Renal cortical epithelial cell (primary cell): ENCODE measurements around the gene S100A10. TPM values are rescaled to one million over a fixed set of nuclear protein-coding genes. Genes with fewer than 3 reads are reported as not detected.

Source experiments
- DNase-seq: peaks from one replicate; pipeline ENCODE4 v3.0.0-alpha.2; 2011; ENCODE audit warnings: low read depth
- total RNA-seq: library from RNA; depleted of rRNA; stranded (reverse); fragments of >200 nt; gene quantifications from 2 replicates; pipeline ENCODE4 v1.2.3, GENCODE V29; 2014

Gene S100A10
- total RNA-seq, 1 donor from 2014 or later = 221 TPM

DNA sequence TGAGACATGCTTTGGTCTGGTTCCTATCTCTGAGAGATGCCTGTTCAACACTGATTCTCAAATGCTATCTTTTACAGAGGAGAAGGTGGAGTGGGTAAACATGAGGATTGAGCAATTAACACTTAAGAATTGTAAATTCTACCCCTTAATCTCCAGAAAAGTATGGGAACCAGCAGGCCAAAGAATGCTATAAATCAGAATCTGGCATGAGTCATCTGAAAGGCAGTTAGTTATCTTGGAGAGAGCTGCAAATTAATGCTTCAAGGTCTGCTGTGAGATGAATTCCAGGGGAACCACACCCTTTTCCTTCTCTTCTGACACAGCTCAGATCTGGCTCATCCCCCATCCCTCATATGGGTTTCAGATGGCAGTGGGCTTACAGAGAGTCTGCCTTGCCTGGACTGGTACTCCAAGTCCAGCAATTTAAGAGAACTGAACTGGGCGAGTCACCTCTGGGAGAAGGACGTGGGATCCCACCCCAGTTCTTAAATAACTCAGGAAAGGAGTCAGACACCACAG, 5.2 kb downstream of the S100A10 start:
- DNase-seq = peak; percentile 96

DNA sequence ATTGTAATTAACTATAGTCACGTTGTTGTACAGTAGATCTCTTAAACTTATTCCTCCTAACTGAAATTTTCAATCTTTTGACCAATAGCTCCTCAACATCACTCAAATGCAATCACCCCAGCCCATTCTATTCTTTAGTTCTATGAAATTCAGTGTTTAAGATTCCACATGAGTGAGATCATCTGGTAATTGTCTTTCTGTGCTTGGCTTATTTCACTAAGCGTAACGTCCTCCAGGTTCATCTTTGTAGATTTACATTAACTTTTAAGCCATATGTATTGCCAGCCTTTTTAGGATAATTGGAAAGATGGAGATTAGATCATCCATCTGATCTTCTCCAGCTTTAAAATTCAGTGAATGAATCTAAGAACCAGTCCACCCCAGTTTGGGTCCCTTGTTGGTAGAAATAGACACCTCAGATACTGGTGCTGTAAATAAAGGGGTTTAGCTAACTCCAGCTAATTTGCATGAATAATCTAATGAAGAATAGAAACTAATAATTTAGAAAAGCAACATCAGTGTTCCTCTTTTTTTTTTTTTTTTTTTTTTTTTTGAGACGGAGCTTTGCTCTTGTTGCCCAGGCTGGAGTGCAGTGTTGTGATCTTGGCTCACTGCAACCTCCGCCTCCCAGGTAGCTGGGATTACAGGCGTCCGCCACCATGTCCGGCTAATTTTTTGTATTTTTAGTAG, 7.0 kb downstream of the S100A10 start:
- DNase-seq = peak; percentile 33

DNA sequence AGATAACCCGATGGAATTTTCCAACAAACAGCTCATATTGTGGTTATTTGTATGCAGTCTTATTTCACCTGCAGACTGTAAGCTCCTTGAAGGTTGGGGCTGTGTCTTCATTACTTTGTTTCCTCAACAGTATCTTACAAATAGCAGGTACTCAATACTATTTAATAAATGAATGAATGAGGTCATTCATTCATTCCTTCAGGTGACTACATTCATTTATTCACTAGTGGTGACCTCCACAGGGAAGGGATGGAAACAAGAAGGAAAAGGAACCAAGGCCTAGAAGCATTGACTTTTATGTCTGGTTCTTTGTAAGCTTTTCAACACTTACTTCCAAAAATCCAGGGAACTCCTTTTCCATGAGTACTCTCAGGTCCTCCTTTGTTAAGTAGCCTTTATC, 7.9 kb downstream of the S100A10 start:
- no peak for DNase-seq

DNA sequence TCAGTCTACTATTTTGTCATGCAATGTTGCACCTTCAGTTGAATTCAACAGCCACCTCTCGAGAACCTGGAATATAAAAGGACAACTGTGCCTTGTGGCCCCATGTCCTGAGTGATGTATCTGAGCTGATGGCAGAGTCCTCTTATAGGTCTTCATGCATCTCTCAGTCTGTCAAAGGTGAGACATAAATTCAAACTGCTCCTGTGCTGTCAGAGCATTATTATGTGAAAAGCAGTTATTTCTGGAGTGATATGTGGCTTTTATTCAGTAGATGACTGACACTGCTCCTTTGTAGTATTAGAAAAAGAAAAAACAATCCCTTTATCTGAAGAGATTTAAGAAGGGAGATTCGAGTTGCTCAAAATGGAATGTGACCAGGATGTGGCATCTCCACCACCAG, 8.4 kb downstream of the S100A10 start:
- DNase-seq = no peak

- DNase-seq = no peak
Observed at GRCh38 chr1:151984313-151984956, 9.2 kb downstream of the S100A10 start.

DNA sequence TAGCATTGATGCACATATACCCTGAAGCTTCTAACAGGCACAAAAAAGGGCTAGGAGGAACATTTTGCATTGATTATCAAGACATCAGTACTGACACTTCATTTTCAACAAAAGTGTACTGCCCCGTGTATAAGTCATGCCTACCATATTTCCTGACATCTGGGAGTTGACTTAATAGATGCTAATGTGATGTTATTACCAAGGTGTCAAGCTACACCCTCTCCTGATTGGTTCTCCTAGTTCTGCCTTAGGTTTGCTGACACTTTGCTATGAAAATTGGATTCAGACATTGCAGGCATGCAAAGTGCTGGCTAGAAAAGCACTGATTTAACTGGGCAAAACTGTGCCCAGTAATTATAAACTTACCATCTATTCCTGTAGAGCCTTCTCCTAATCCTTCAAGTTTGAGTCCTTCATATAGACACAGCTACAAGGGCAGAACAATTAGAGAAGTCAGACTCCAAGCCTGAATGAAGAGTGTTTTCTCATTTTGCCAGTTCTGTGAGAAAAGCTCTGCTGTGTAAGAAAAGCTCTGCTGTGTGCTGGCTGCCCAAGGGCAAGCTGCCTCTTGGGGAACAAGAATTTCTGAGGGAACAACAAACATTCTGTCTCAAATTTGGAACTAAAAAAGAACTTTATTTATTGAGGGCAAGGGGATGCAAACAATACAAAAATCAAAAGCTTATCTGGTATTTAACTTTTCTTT, 11.2 kb downstream of the S100A10 start:
- DNase-seq = no peak

DNA sequence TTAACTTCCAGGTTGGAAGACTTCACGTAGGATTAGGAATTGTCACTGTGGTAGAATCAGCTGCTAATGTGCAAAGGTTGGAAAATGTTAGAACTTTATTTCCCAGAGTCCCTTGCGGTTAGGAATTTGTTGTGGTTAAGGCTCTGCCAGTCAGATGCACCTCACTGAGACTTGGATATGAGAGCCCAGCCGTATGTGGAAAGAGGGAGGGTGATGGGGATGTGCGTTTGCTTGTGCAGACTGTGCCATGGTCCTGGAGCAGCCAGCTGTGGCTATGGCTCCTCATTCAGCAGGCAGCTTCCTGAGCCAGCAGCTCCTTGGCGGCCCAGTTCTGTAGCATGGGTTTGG, 12.5 kb downstream of the S100A10 start:
- DNase-seq = peak; percentile 89

DNA sequence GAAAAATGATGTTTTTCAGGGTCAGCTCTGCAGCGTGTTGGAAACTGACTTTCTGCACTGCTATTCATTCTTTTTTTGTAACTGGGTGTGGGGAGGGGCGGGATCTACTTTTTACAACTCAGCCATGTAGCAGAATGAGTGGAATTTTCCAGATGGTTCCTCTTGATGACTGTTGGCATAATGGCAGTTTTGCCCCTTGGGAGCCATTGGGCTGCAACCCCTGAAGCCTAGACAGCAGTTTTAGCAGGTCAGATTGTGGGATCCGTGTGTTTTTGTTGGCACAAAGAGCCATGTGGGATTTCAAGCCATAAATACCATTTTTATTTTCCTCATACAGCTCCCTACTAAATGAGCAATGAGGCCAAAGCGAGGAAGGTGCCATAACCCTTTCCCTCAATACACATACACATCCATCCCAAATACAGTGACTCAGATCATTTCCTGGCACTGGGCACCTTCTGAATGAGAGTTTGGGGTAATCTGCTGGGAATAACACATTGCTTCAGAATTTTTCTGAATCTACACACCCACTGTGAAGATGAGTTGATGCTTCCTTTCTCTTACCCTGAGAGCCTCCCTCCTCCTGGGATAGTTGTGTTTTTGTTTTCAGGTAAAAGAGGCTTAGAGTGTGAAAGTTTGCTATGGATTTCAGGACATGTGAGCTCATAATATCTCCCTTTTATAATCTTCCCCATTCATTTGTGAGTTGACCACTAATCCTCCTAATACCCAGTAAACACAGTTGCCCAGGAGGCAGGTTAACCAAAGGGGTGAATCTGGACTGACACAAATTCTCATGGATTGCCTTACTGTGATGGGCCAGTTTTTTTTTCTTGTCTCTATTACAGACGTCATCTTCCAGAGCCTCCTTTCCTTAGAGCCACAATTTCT, 13.1 kb downstream of the S100A10 start:
- DNase-seq = peak; percentile 74

GRCh38 chr1:151978922-151979321, 14.7 kb downstream of the S100A10 start:
- DNase-seq = no peak

GRCh38 chr1:151977662-151978230, 15.9 kb downstream of the S100A10 start:
- no peak for DNase-seq

DNA sequence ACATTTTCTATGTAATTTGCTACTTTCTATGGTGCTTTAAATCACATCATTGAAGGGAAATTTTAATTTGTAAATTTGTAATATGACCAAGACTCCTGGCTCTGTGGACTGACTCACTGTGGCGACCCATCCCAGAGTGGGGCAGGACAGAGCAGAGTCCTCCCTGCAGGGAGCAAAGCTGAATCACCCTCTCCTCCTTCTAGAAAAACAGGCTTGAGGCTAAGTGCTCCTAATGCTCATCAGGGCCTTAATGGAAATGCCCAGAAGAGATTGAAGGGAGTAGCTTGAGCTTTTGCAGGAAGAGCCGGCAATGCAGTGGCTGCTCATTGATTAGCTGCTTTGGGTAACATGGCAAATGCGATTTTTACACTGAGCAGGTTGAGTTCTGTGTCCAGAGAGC, 16.8 kb downstream of the S100A10 start:
- DNase-seq = peak; percentile 71

DNA sequence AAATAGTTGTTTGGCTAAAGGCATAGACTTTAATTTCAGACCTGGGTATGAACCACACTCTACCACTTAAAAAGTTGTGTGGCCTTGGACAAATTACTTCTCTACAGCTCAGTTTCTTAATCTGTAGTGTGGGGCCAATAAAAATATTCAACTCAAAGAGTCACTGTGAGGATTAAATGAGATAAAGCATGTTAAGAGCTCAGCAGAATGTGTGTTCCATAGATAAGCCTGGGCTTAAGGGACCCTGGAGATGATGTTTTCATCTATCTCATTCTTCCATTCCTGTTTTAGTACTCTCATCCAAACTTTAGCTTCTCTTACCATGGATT, 17.7 kb downstream of the S100A10 start:
- no peak for DNase-seq

GRCh38 chr1:151975311-151976014, 18.2 kb downstream of the S100A10 start:
- peak; percentile 76 for DNase-seq

DNA sequence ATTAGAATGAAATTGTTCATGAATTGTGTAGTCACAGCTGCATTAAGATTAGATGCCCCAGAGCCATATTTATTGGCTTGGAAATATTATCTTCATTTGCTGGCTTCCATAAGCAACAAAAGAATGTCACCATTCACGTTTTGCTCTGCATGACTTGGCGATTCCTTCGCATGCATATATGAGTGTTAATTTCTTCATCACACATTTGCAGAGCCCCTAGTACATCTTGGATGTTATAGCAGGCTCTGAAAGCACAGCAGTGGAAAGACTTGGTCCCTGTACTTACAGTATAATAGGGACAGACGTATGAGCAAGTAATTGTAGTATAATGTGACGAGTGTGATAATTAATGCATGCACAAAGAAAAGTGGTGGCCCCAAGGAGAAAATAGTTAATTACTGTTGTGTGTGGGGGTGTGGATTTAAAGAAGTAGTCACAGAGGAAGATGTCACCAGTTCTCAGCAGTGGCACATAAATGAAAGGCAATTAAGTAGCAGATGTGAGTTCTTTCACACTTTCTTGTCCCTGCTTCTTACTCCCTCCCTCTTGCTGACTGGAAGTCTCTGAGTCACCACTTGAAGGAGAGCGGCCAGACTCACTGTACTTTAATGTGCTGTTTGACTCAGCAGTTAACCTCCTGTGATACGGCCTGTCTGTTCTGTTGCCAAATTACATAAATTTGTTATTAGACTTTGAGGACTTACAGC, 21.0 kb downstream of the S100A10 start:
- DNase-seq = peak; percentile 96

- no peak for DNase-seq
Observed at GRCh38 chr1:151970626-151971025, 23.0 kb downstream of the S100A10 start.

GRCh38 chr1:151970128-151970527, 23.5 kb downstream of the S100A10 start:
- DNase-seq = no peak

GRCh38 chr1:151968791-151969399, 24.8 kb downstream of the S100A10 start:
- no peak for DNase-seq

- no peak for DNase-seq
Observed at GRCh38 chr1:151968058-151968457, 25.6 kb downstream of the S100A10 start.

DNA sequence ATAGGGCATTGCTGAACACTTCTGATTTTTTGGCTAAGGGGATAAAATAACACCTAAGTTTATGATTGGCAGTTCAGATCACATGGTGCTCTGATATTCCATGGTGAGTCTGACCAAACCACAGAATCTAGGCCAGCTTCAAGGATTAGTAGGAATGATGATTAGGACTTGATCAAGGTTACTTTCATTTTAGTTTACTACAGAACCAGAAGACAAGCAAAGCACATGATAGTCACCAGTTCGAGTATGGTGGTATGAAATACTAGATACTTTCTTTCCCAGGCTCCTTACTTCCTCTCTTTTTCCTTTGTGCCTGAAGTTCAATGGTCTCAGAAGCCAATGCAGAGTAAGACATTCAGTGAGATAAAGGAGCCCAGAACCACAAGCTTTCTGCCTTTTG, 26.6 kb downstream of the S100A10 start:
- DNase-seq = no peak

GRCh38 chr1:151966061-151966460, 27.6 kb downstream of the S100A10 start:
- DNase-seq = no peak
